HCT116 (cell line): Measurements from ENCODE around the gene GRK2. TPM values are rescaled to one million over a fixed set of nuclear protein-coding genes. Genes with fewer than 3 reads are reported as not detected.

Experiments used
- ATAC-seq: fragments of 200-7000 bp; cut with Tn5 transposase; 2 replicates; pipeline ENCODE4 v1.9.1; 2020; ENCODE audit warnings: mild to moderate bottlenecking, moderate library complexity
- BruUV-seq: library from RNA; stranded (reverse); fragments of 400-500 nt; replicated peaks from 2 replicates; lab custom pipeline; 2021; lab: Mats Ljungman, UMichigan
- CTCF ChIA-PET: fragments of 300-600 bp; sonication (Branson Sonifier 250); formaldehyde crosslinking; loops from one replicate; lab custom pipeline; 2021; ENCODE audit warnings: antibody characterized with exemption; lab: Charles Lee
- POLR2A ChIA-PET: fragments of 300-600, 350-600 bp; sonication (Branson Sonifier 250); formaldehyde crosslinking; loops from one replicate; lab custom pipeline; 2021; ENCODE audit warnings: antibody characterized with exemption; lab: Charles Lee
- RAD21 ChIA-PET, 2 experiments: fragments of 300-600 bp; sonication (Branson Sonifier 250); formaldehyde crosslinking; loops; one replicate each; lab custom pipeline; 2023; ENCODE audit warnings: low total read pairs in 2 of 2; ENCODE audit not compliant: uncharacterized antibody in 2 of 2, unreplicated experiment in 2 of 2, low non-redundant PET in 1 of 2; lab: Charles Lee
- DNase-seq: peaks from one replicate; pipeline ENCODE4 v3.0.0-alpha.2; 2010; ENCODE audit warnings: low read depth, low spot score
- H2AFZ ChIP-seq: fragments of 200-600 bp; shearing (Covaris generic), sonication (generic); 2 replicates; pipeline ENCODE4 v1.6.1; 2017; ENCODE audit warnings: low read depth, mixed run types, mixed read lengths, antibody characterized with exemption, low read length; ENCODE audit not compliant: poor library complexity, severe bottlenecking
- H3K27ac ChIP-seq: 2 replicates; pipeline ENCODE4 v1.5.1; 2012; ENCODE audit warnings: low read depth, low read length
- H3K27me3 ChIP-seq: fragments of 200-600 bp; sonication (generic); 2 replicates; pipeline ENCODE4 v1.6.1; 2016; ENCODE audit warnings: mixed run types, low read length, mixed read lengths; ENCODE audit not compliant: insufficient read depth
- H3K36me3 ChIP-seq, 2 experiments: fragments of 200-500 bp in 1 of 2; fragments of 200-600 bp in 1 of 2; sonication (Bioruptor generic) in 1 of 2; sonication (generic) in 1 of 2; 2 replicates each; pipeline versions ENCODE4 v1.5.1 to v1.6.1; 2014 to 2016; ENCODE audit warnings: low read length in 2 of 2, inconsistent platforms in 1 of 2, mixed read lengths in 1 of 2, mixed run types in 1 of 2; ENCODE audit not compliant: insufficient read depth in 2 of 2, control insufficient read depth in 1 of 2
- H3K4me1 ChIP-seq, 2 experiments: fragments of 200-600 bp in 1 of 2; sonication (generic) in 1 of 2; 2 replicates each; pipeline versions ENCODE4 v1.5.1 to v1.6.1; 2012 to 2017; ENCODE audit warnings: low read length in 2 of 2, inconsistent platforms in 1 of 2, mild to moderate bottlenecking in 1 of 2, mixed read lengths in 1 of 2, mixed run types in 1 of 2, moderate library complexity in 1 of 2; ENCODE audit not compliant: insufficient read depth in 2 of 2, control insufficient read depth in 1 of 2
- H3K4me2 ChIP-seq: fragments of 200-600 bp; sonication (generic); 2 replicates; pipeline ENCODE4 v1.6.1; 2017; ENCODE audit warnings: mixed run types, low read length, mixed read lengths
- H3K4me3 ChIP-seq, 2 experiments: fragments of 200-600 bp in 1 of 2; sonication (generic) in 1 of 2; replicated peaks in 1 of 2; 2 replicates each; pipeline ENCODE4 v1.5.1; 2011 to 2016; ENCODE audit warnings: low read length in 2 of 2, control low read depth in 1 of 2, low read depth in 1 of 2, mild to moderate bottlenecking in 1 of 2, mixed read lengths in 1 of 2, mixed run types in 1 of 2
- H3K79me2 ChIP-seq: fragments of 200-600 bp; sonication (generic); 2 replicates; pipeline ENCODE4 v1.6.1; 2017; ENCODE audit warnings: mild to moderate bottlenecking, mixed run types, low read length, moderate library complexity, mixed read lengths; ENCODE audit not compliant: insufficient read depth
- H3K9ac ChIP-seq: fragments of 200-600 bp; sonication (generic); 2 replicates; pipeline ENCODE4 v1.6.1; 2016; ENCODE audit warnings: low read length, mixed read lengths
- H3K9me2 ChIP-seq: fragments of 200-600 bp; sonication (generic), shearing (Covaris generic); 2 replicates; pipeline ENCODE4 v1.6.1; 2017; ENCODE audit warnings: mixed run types, mild to moderate bottlenecking, moderate library complexity; ENCODE audit not compliant: insufficient read depth
- H3K9me3 ChIP-seq, 2 experiments: fragments of 200-500 bp in 1 of 2; fragments of 200-600 bp in 1 of 2; sonication (Bioruptor generic) in 1 of 2; sonication (generic) in 1 of 2; 2 replicates each; pipeline ENCODE4 v1.6.1; 2014 to 2017; ENCODE audit warnings: low read length in 2 of 2, mixed read lengths in 2 of 2, inconsistent platforms in 1 of 2, low read depth in 1 of 2, mild to moderate bottlenecking in 1 of 2, mixed run types in 1 of 2, moderate library complexity in 1 of 2; ENCODE audit not compliant: control insufficient read depth in 1 of 2, insufficient read depth in 1 of 2
- H4K20me1 ChIP-seq: fragments of 200-600 bp; sonication (generic), shearing (Covaris generic); 2 replicates; pipeline ENCODE4 v1.6.1; 2017; ENCODE audit warnings: mixed run types, mild to moderate bottlenecking, moderate library complexity; ENCODE audit not compliant: insufficient read depth
- MAX ChIP-seq: IDR thresholded peaks from 2 replicates; pipeline ENCODE4 v1.6.1; 2012
- SIN3A ChIP-seq: IDR thresholded peaks from 2 replicates; pipeline ENCODE4 v1.6.1; 2012; ENCODE audit warnings: low read depth
- ZBTB33 ChIP-seq: IDR thresholded peaks from 2 replicates; pipeline ENCODE4 v1.6.1; 2011; ENCODE audit warnings: mild to moderate bottlenecking, low read length, moderate library complexity; ENCODE audit not compliant: insufficient replicate concordance; ENCODE audit errors: extremely low read depth
- ZFX ChIP-seq: fragments of 450-650 bp; IDR thresholded peaks from 2 replicates; pipeline ENCODE4 v1.6.1; 2017
- intact Hi-C: fragments of 100-400 bp; cut with micrococcal nuclease; formaldehyde crosslinking; loops from 2 replicates; pipeline ENCODE4 v1.10.0; 2022
- total RNA-seq: library from RNA; stranded (reverse); gene quantifications from one replicate; pipeline ENCODE4 v1.2.1, GENCODE V29; 2021; ENCODE audit not compliant: unreplicated experiment

Gene GRK2
- total RNA-seq, 1 experiment from 2014 or later = 83.0 TPM

GRCh38 chr11:67277231-67277961, 11.1 kb downstream of the GRK2 start:
- H3K27ac ChIP-seq = peak overlapping the region; percentile 57
- ATAC-seq (peak; percentile 77), DNase-seq (no peak)
- H3K9ac ChIP-seq = peak overlapping the region; percentile 38; the same call in 1 of the 2 replicates
- H3K9me3 ChIP-seq = no peaks in the 10 kb centered on the region
- peaks cover 61% of the 10 kb centered on the region for H3K79me2 ChIP-seq
- H2AFZ ChIP-seq = no peak overlapping the region
- peak overlapping the region; percentile 23 to 41 for H3K4me3 ChIP-seq
- H3K9me2 ChIP-seq = no peaks in the 10 kb centered on the region
- H3K4me1 ChIP-seq = peaks cover 4 to 19% of the 10 kb centered on the region in 2 experiments
- POLR2A ChIA-PET = no interaction called here
- peak overlapping the region; percentile 64 for H3K4me2 ChIP-seq
- RAD21 ChIA-PET = no interaction called here
- CTCF ChIA-PET = interaction anchor here (1.2 kb wide), 1 partner anchor 11 kb away, joined by 5 read pairs; the partner anchor contains the start of gene GRK2
- no peaks in the 10 kb centered on the region for H4K20me1 ChIP-seq
- H3K27me3 ChIP-seq = no peaks in the 10 kb centered on the region
- BruUV-seq = no TSS peak
- H3K36me3 ChIP-seq = peaks cover 14 to 28% of the 10 kb centered on the region in 2 experiments; a peak in 3 of 4 replicates
- TF ChIP-seq MAX = no peak
- no peak for TF ChIP-seq SIN3A
- no peak for TF ChIP-seq ZBTB33
- 0 out of 2 replicates have a peak, but pooled peaks have one; percentile 15 for TF ChIP-seq ZFX
- intact Hi-C loops = no loop called here
